HG03060 (cell line): ENCODE data around the gene ATP8A1.
"Not testable (repeated sequence)": the region's sequence is repeated elsewhere in the genome, so short reads cannot be mapped to it uniquely, and the experiment has no call there.

Experiments used
- ATAC-seq: cut with Tn5 transposase; IDR thresholded peaks from one replicate; pipeline ENCODE4 v1.9.1; 2021; ENCODE audit warnings: low read depth, moderate number of reproducible peaks; ENCODE audit not compliant: unreplicated experiment

Gene ATP8A1

GRCh38 chr4:42390622-42391354 is 266.1 kb downstream of the ATP8A1 start:
- ATAC-seq, result no peak

- ATAC-seq, result no peak
Observed at GRCh38 chr4:42385516-42385915, 271.4 kb downstream of the ATP8A1 start.

DNA sequence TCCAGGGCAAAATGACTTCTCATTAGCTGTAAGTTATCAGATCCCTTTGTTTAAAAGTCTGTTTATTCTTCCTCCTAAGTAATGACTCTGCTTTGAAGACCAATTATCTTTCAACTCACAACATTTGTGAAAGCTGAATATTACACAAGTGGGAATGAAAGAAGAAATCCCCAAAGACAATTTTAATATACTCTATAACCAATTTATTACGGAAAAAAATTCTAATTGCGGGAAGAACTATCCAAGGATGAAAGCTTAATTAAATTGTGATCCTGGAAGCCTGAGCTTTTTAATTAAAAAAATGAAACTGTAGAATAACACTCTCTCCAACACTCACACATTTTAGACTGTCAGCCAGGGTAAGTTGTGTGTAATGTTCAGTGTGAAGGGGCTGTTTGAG is 275.2 kb downstream of the ATP8A1 start:
- no peak for ATAC-seq

GRCh38 chr4:42377497-42377896 is 279.4 kb downstream of the ATP8A1 start:
- no peak for ATAC-seq

DNA sequence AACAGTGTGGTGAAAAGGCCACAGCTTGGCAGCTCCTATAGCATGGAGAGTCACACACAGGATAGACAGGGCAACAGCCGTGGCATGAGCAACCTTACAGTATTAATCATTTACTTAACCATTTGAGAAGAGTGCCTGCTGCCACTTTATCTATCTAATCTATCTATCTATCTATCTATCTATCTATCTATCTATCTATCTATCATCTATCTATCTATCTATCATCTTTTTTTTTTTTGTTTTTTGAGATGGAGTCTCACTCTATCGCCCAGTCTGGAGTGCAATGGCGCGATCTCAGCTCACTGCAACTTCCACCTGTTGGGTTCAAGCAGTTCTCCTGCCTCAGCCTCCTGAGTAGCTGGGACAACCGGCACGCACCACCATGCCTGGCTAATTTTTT is 284.6 kb downstream of the ATP8A1 start:
- not testable (repeated sequence) for ATAC-seq

DNA sequence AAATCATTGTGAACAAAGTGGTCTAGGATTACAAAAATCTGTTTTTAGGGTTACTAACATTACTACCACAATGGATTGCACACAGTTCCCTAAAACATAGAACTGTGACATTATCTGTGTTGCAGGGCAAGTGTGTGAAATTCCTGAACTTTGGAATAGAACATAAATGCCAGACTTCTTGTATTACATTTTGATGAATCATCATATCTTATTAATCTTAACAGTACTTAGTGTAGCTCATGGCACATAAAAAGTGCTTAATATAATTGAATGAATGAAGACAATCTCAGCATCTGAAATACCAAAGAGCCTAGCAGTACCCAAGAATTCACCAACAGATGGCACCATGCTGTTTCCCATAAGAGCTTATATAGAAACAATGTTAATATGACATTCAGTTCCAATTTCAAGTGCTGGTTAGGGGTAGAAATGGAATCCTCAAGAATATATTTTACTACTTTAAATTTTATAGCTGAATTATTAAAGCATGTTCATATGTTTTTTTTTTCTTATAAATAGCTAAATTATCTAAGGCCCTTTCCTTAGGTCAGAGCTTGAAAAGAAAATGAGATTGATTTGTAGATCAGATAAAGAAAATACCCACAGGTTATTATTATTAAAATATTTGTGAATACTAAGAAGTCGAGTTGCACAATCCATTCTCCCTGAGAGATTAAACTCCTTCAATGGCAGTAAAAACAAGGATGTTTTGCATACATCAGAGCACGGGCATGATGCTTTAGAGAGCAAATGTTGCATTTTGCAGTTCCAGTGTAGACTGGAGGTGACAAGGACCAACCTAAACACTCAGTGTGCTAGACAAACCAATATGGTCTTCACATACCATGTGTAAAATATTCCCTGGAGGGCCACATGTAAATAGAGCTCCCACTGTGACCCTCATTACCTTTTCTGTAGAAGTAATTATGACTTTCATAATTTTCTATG is 285.3 kb downstream of the ATP8A1 start:
- peak; percentile 57 for ATAC-seq

DNA sequence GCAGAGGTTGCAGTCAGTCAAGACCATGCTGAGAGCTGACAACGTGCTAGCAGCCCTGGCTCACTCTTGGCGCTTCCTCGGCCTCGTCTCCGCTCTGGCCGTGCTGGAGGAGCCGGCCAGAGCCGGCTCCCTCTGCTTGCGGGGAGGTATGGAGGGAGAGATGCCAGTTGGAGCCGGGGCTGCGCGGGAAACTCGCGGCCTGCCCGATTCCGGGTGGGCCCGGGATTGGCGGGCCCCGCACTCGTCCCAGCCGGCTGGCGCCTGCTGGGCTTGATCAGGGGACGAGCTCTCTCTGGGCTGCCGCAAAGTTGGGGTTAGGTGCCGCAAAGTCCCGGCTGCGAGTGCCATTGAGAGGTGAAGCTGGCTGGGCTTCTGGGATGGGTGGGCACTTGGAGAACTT is 287.4 kb downstream of the ATP8A1 start:
- ATAC-seq, result no peak

DNA sequence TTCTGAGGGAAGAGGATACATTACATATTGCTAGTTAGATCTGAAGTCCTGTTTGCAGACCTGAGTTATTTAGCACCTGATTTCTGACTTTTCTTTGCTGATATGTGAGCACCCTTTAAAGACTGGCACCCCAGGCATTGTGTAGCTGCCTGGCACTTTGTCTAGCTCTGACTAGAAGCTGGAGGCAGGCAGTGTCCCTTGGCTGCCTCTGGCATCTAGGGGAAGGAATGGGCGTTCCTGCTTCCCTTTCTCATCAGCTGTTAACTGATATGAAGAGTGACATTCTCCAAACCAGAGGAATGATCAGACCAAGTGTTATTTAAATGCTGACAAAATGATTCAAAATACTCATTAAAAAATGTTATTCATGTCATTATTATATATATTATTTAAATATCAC is 289.9 kb downstream of the ATP8A1 start:
- ATAC-seq, result no peak

DNA sequence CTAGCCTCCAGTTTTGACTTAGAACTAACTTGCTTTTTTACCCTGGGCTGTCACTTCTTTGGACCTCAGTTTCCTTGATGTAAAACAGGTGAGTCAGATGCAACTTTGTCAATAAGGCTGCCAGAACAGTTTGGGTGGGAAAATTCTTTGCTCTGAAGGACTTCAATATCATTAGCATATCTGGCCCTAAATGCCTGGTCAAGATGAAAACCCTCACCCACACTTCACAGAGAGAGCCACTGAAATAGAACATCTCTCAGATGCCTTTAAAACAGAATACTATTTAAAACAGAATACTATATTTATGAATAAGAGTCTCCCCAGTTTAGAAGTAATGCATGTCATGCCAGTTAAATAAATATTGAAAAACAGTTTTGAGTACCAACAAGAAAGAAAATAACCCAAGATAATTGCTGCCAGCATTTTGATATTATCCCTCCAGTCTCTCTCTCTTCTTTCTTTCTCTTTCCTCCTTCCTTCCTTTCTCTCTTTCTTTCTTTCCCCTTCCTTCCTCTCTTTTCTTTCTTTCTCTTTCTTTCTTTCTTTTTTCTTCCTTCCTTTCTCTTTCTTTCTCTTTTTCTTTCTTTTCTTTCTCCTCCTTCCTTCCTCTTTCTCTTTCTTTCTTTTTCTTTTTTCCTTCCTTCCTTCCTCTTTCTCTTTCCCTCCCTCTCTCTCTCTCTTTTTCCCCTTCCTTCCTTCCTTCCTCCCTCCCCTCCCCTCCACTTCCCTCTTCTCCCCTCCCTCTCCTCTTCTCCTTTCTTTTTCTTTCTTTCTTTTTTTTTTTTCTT is 292.4 kb downstream of the ATP8A1 start:
- no peak for ATAC-seq

- no peak for ATAC-seq
Observed at GRCh38 chr4:42363614-42364013, 293.3 kb downstream of the ATP8A1 start.

DNA sequence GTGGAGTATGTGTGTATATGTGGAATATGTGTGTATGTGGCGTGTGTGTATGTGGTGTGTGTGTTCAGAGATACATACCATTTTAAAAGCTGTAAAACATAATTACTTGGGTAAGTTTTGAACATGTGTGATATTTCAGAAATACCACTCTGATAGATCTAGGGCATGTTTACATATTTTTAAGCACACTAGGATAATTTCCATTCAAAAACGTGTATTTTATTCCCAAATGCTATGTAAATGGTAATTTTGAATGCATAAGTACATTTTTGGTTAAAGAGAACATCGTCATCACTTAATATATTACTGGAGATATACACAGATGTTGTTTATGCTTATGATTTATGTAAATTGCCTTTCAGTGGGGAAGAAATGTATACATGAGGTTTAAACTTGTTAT is 294.3 kb downstream of the ATP8A1 start:
- no peak for ATAC-seq

DNA sequence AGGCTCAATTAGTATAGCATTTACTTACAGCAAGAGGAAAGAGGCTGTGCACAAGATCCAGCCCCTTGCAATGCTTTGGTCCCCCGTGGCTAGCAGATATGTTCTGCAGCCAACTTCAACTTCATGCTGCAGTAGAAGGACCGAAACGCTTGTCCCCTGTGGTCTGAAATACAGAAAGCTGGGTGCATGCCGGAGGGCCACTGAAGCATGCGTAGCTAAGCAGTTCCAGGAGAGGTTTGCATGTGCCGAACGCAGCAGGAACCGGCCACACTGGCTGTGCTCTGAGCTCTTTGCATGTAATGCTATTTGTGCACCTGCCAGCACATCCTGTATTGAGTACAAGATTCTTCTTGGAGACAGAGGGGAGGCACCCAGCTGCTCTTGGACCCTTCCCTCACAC is 295.4 kb downstream of the ATP8A1 start:
- ATAC-seq, result no peak

- no peak for ATAC-seq
Observed at GRCh38 chr4:42360256-42360669, 296.6 kb downstream of the ATP8A1 start.

DNA sequence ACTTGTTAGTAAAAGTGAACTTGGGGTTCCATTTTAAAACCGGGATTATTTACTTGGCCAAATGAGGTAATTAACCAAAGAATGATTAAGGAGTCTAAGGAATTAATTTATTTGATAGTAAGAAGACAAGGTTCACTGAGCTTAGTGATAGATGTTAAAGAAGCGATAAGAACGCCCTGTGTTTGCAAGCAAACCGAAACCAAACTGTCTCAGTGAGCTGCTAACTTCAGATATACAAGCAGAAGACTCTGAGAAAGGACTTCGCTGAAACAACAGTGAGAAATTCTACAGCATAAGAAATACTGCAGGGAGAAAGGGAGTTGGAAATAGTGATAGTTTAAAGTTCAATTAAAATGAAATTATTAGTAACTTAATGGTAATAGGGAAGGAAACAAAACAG is 297.2 kb downstream of the ATP8A1 start:
- no peak for ATAC-seq
